IPS-20b (cell line): ENCODE results near the gene DGCR8.

ENCODE experiments used
- H3K27ac ChIP-seq: one replicate; pipeline ENCODE4 v1.5.1; 2013; ENCODE audit warnings: low read length
- H3K27me3 ChIP-seq: 2 replicates; pipeline ENCODE4 v1.6.1; 2013; ENCODE audit warnings: mild to moderate bottlenecking, low read length, inconsistent platforms; ENCODE audit not compliant: insufficient read depth
- H3K36me3 ChIP-seq: 2 replicates; pipeline ENCODE4 v1.6.1; 2013; ENCODE audit warnings: low read depth, mild to moderate bottlenecking, inconsistent platforms, low read length, moderate library complexity; ENCODE audit not compliant: insufficient read depth
- H3K4me1 ChIP-seq: 2 replicates; pipeline ENCODE4 v1.6.1; 2013; ENCODE audit warnings: mild to moderate bottlenecking, control low read depth, inconsistent platforms, low read length, moderate library complexity; ENCODE audit not compliant: insufficient read depth
- H3K4me3 ChIP-seq: 2 replicates; pipeline ENCODE4 v1.5.1; 2013; ENCODE audit warnings: mild to moderate bottlenecking, low read length, inconsistent platforms
- H3K9ac ChIP-seq: 2 replicates; pipeline ENCODE4 v1.6.1; 2013; ENCODE audit warnings: low read depth, mild to moderate bottlenecking, inconsistent platforms, low read length, moderate library complexity
- H3K9me3 ChIP-seq: 2 replicates; pipeline ENCODE4 v1.6.1; 2013; ENCODE audit warnings: mild to moderate bottlenecking, low read depth, low read length, inconsistent platforms; ENCODE audit not compliant: insufficient read depth

Gene DGCR8

GRCh38 chr22:20101638-20102037, 21.6 kb downstream of the DGCR8 start:
- Histone ChIP-seq H3K9ac (no peak overlapping the region), H3K4me1 (peaks cover 4% of the 10 kb centered on the region; the same call in 1 of the 2 replicates), H3K36me3 (peaks cover 93% of the 10 kb centered on the region), H3K4me3 (no peak overlapping the region), H3K27me3 (no peaks in the 10 kb centered on the region), H3K9me3 (no peaks in the 10 kb centered on the region), H3K27ac (no peak overlapping the region)

DNA sequence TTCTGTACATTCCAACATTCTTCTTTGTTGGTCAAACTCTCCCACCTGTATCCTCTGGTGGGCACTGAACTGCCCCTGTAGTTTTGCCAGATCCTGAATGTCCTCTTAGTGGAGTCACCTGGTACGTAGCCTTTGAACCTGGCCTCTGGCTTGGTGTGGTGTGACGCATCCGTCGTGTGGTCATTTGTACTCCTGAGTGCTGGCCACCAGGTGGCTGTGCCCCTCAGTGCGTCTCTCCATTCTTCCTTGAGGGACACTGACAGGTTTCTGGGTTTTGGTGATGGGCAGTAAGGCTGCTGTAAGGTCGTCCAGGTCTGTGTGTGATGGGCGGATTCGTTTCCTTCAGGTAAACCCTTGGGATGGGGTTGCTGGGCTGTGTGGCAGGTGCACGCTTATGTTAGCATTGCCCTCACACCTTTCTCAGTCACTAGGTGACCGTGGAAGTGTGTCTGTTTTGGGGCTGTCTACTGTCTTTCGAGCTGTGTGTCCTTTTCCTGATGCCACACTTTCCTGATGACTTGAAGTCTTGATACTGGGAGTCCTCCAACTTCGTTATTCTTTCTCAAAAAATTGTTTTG, 22.3 kb downstream of the DGCR8 start:
- H3K27me3 ChIP-seq = no peaks in the 10 kb centered on the region
- peaks cover 93% of the 10 kb centered on the region for H3K36me3 ChIP-seq
- peaks cover 4% of the 10 kb centered on the region; the same call in 1 of the 2 replicates for H3K4me1 ChIP-seq
- no peak overlapping the region for H3K4me3 ChIP-seq
- H3K27ac ChIP-seq = no peak overlapping the region
- no peak overlapping the region for H3K9ac ChIP-seq
- H3K9me3 ChIP-seq = no peaks in the 10 kb centered on the region

DNA sequence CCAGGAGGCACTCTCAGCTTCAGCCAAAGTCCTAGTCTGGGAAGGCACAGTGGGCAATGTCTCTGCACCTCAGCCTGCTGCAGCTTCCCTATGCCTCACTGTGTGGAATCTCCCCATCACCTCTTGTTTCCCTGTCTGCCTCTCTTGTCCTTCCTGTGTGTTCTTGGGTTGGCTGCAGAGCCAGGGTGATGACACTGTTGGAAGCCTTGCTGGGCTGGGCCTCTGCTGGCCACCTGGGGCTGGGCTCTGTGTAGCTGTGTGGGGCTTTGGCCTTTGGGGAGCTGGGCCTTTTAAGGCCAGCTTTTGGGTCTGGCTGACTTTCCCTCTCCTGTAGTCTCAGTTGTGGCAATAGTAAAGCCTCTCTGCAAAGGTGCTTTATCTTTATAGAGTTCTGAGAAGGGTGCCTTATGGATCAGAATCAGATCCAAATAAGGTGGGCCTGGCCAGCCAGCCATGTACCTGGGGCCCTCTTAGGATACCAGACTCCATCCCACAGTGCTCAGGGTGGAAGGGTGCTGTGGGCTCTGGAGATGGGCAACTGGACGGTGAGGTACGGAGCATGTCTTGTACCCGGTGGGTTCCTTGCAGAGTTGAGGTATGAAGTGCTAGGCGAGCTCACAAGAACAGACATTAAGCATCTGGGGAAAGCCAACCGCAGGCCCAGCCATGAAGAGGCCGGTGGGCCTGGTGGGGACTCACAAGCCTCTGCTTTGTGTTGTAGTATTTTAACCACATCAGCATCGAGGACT, 25.6 kb downstream of the DGCR8 start:
- no peak overlapping the region for H3K27ac ChIP-seq
- no peaks in the 10 kb centered on the region for H3K9me3 ChIP-seq
- H3K36me3 ChIP-seq = peaks cover 95% of the 10 kb centered on the region
- H3K4me3 ChIP-seq = no peak overlapping the region
- H3K4me1 ChIP-seq = peaks cover 2% of the 10 kb centered on the region; the same call in 1 of the 2 replicates
- H3K9ac ChIP-seq = no peak overlapping the region
- H3K27me3 ChIP-seq = no peaks in the 10 kb centered on the region

- Histone ChIP-seq H3K9me3 (no peaks in the 10 kb centered on the region), H3K4me3 (no peak overlapping the region), H3K36me3 (peaks cover 96% of the 10 kb centered on the region), H3K9ac (no peak overlapping the region), H3K27ac (no peak overlapping the region), H3K4me1 (no peaks in the 10 kb centered on the region), H3K27me3 (no peaks in the 10 kb centered on the region)
Measured at GRCh38 chr22:20106205-20106848, 26.3 kb downstream of the DGCR8 start.

- Histone ChIP-seq H3K4me1 (no peaks in the 10 kb centered on the region), H3K9ac (no peak overlapping the region), H3K36me3 (peaks cover 97% of the 10 kb centered on the region), H3K27me3 (no peaks in the 10 kb centered on the region), H3K27ac (no peak overlapping the region), H3K9me3 (no peaks in the 10 kb centered on the region), H3K4me3 (no peak overlapping the region)
Measured at GRCh38 chr22:20106849-20107237, 26.8 kb downstream of the DGCR8 start.

DNA sequence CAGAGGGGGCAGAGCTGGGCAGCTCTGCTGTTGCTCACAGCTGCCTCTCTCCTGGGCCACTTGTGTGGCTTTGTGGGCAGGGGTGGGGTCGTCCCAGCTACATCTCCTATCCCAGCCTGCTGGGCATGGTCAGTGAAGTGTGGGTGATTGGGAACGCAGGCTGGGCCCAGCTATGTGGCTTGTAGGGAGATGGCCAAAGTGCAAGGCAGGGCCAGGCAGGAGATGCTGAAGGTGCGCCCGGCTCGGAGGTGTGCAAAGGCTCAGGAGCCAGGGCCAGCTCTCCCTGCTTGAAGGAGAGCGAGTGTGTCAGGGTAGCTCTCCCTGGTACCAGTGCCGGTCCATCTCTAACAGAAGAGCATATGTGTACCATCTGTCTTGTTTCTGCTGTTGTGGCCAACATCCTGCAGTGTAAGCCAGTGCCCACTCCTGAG, 27.4 kb downstream of the DGCR8 start:
- peaks cover 97% of the 10 kb centered on the region for H3K36me3 ChIP-seq

GRCh38 chr22:20107951-20108756, 28.1 kb downstream of the DGCR8 start:
- no peaks in the 10 kb centered on the region for H3K9me3 ChIP-seq

More for the DNA sequence above, 27.4 kb downstream of the DGCR8 start:
- H3K27me3 ChIP-seq = no peaks in the 10 kb centered on the region
- H3K27ac ChIP-seq = no peak overlapping the region
- H3K4me3 ChIP-seq = no peak overlapping the region
- no peaks in the 10 kb centered on the region for H3K9me3 ChIP-seq
- no peak overlapping the region for H3K9ac ChIP-seq
- no peaks in the 10 kb centered on the region for H3K4me1 ChIP-seq

GRCh38 chr22:20108757-20109230, 28.8 kb downstream of the DGCR8 start:
- H3K4me3 ChIP-seq = no peak overlapping the region
- H3K27me3 ChIP-seq = no peaks in the 10 kb centered on the region
- H3K9ac ChIP-seq = no peak overlapping the region
- H3K36me3 ChIP-seq = peaks cover 91% of the 10 kb centered on the region
- H3K9me3 ChIP-seq = no peaks in the 10 kb centered on the region
- no peaks in the 10 kb centered on the region for H3K4me1 ChIP-seq
- no peak overlapping the region for H3K27ac ChIP-seq

More at GRCh38 chr22:20107951-20108756, 28.1 kb downstream of the DGCR8 start:
- Histone ChIP-seq H3K27me3 (no peaks in the 10 kb centered on the region), H3K9ac (no peak overlapping the region), H3K4me1 (no peaks in the 10 kb centered on the region), H3K36me3 (peaks cover 97% of the 10 kb centered on the region), H3K27ac (no peak overlapping the region), H3K4me3 (no peak overlapping the region)

- Histone ChIP-seq H3K4me1 (no peaks in the 10 kb centered on the region), H3K9ac (no peak overlapping the region), H3K36me3 (peaks cover 94% of the 10 kb centered on the region), H3K9me3 (no peaks in the 10 kb centered on the region), H3K4me3 (no peak overlapping the region), H3K27me3 (no peaks in the 10 kb centered on the region), H3K27ac (no peak overlapping the region)
Measured at GRCh38 chr22:20109411-20110358, 29.6 kb downstream of the DGCR8 start.

DNA sequence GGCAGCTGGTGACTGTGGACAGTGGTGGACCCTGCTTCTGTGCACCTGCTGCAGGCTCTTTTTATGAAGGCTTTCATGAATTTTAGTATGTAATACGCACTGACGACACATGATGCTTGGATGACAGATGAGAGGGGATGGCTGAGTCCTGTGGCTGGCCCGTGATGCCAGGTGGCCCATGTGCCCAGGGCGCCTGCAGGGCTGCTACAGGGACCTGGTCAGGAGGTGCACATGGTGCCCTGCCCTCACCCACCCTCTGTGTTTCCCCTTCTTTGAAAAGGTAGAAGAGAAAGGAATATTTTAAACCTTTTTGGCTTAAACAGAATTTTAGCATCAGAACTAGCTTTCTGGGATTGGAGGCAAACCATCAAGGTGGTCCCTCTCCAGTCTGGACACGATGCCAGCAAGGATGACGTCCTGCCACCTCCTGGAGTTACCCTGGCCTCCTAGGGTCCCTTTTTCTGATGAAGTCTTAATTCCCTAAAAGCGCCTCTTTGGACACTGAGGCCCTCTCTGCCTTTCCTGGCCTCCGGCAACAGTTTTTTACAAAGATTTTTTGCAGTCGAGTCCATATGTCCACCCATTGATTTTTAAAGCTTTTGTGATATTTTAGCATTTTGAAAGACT, 30.4 kb downstream of the DGCR8 start:
- Histone ChIP-seq H3K4me3 (no peak overlapping the region), H3K9ac (no peak overlapping the region), H3K9me3 (no peaks in the 10 kb centered on the region), H3K4me1 (no peaks in the 10 kb centered on the region), H3K36me3 (peaks cover 92% of the 10 kb centered on the region), H3K27me3 (no peaks in the 10 kb centered on the region), H3K27ac (no peak overlapping the region)
